Activated T-helper 2 cell treated with anti-CD3 and anti-CD28 coated beads, Interferon-gamma antibody, Interleukin-2, Interleukin-4, amounts not matched to agents 10 μg/mL and 5 μg/mL and 100 μg/mL, durations not matched to agents 14 hours and 24 hours and 36 hours (primary cell): ENCODE measurements around the gene RASD1. TPM values are rescaled to one million over a fixed set of nuclear protein-coding genes. Genes with fewer than 3 reads are reported as not detected.
"Not testable (repeated sequence)": the region's sequence is repeated elsewhere in the genome, so short reads cannot be mapped to it uniquely, and the experiment has no call there.

ENCODE experiments used
- DNase-seq: peaks from one replicate; pipeline ENCODE4 v3.0.0; 2021; ENCODE audit warnings: low spot score
- H3K27ac Mint-ChIP-seq: one replicate; pipeline ENCODE4 v1.8.0; 2021; ENCODE audit warnings: mixed read lengths
- H3K27me3 Mint-ChIP-seq: one replicate; pipeline ENCODE4 v1.8.0; 2021; ENCODE audit warnings: low read depth, mixed read lengths
- H3K36me3 Mint-ChIP-seq: one replicate; pipeline ENCODE4 v1.8.0; 2021; ENCODE audit warnings: low read depth, mixed read lengths
- H3K4me1 Mint-ChIP-seq: one replicate; pipeline ENCODE4 v1.8.0; 2021; ENCODE audit warnings: low read depth, mixed read lengths
- H3K4me3 Mint-ChIP-seq: one replicate; pipeline ENCODE4 v1.8.0; 2021; ENCODE audit warnings: low read depth, mild to moderate bottlenecking, moderate library complexity, mixed read lengths
- H3K9me3 Mint-ChIP-seq: one replicate; pipeline ENCODE4 v1.8.0; 2021; ENCODE audit warnings: mixed read lengths
- intact Hi-C: fragments of 100-400 bp; cut with micrococcal nuclease; formaldehyde crosslinking; loops from one replicate; pipeline ENCODE4 v1.15.1; 2023
- total RNA-seq: library from RNA; stranded (reverse); gene quantifications from 2 replicates; pipeline ENCODE4 v1.2.3, GENCODE V29; 2022

The RASD1 gene
- total RNA-seq, 1 donor from 2014 or later: 4.9 TPM

- peaks cover 30% of the 10 kb centered on the region for H3K36me3 Mint-ChIP-seq
- H3K27me3 Mint-ChIP-seq: peaks cover 17% of the 10 kb centered on the region
- DNase-seq: no peak
- H3K9me3 Mint-ChIP-seq: no peaks in the 10 kb centered on the region
- H3K27ac Mint-ChIP-seq: no peak overlapping the region
- H3K4me3 Mint-ChIP-seq: no peak overlapping the region
- peaks cover 8% of the 10 kb centered on the region for H3K4me1 Mint-ChIP-seq
- intact Hi-C loops: no loop called here
These were observed 1.7 kb downstream of the RASD1 start for GRCh38 chr17:17494499-17494869.

- H3K4me1 Mint-ChIP-seq: peaks cover 8% of the 10 kb centered on the region
- DNase-seq: no peak
- no peak overlapping the region for H3K4me3 Mint-ChIP-seq
- intact Hi-C loops: no loop called here
- H3K9me3 Mint-ChIP-seq: no peaks in the 10 kb centered on the region
- peaks cover 31% of the 10 kb centered on the region for H3K36me3 Mint-ChIP-seq
- H3K27me3 Mint-ChIP-seq: peaks cover 17% of the 10 kb centered on the region
- H3K27ac Mint-ChIP-seq: no peak overlapping the region
These were observed 2.2 kb downstream of the RASD1 start for GRCh38 chr17:17493986-17494466.

- H3K27me3 Mint-ChIP-seq: peaks cover 17% of the 10 kb centered on the region
- H3K27ac Mint-ChIP-seq: no peak overlapping the region
- peaks cover 34% of the 10 kb centered on the region for H3K36me3 Mint-ChIP-seq
- H3K4me1 Mint-ChIP-seq: peaks cover 8% of the 10 kb centered on the region
- H3K9me3 Mint-ChIP-seq: no peaks in the 10 kb centered on the region
- no peak overlapping the region for H3K4me3 Mint-ChIP-seq
- intact Hi-C loops: no loop called here
- no peak for DNase-seq
These were observed 2.8 kb downstream of the RASD1 start for GRCh38 chr17:17493249-17493985.

- Mint-ChIP-seq H3K27me3 (peaks cover 17% of the 10 kb centered on the region), H3K4me1 (peaks cover 12% of the 10 kb centered on the region), H3K4me3 (no peak overlapping the region), H3K36me3 (peaks cover 40% of the 10 kb centered on the region), H3K9me3 (no peaks in the 10 kb centered on the region), H3K27ac (no peak overlapping the region)
- intact Hi-C loops: no loop called here
- DNase-seq: no peak
These were observed 3.6 kb downstream of the RASD1 start for GRCh38 chr17:17492571-17492970.

- Mint-ChIP-seq H3K27me3 (peaks cover 17% of the 10 kb centered on the region), H3K27ac (no peak overlapping the region), H3K4me3 (no peak overlapping the region), H3K36me3 (peaks cover 45% of the 10 kb centered on the region), H3K9me3 (no peaks in the 10 kb centered on the region), H3K4me1 (peaks cover 8% of the 10 kb centered on the region)
- intact Hi-C loops: no loop called here
- DNase-seq: no peak
These were observed 4.1 kb downstream of the RASD1 start for GRCh38 chr17:17492085-17492484.

GRCh38 chr17:17491546-17491988 is 4.6 kb downstream of the RASD1 start:
- no peaks in the 10 kb centered on the region for H3K9me3 Mint-ChIP-seq
- intact Hi-C loops: no loop called here
- H3K4me3 Mint-ChIP-seq: no peak overlapping the region

GRCh38 chr17:17491031-17491471 is 5.1 kb downstream of the RASD1 start:
- H3K36me3 Mint-ChIP-seq: peaks cover 48% of the 10 kb centered on the region
- H3K27ac Mint-ChIP-seq: no peak overlapping the region
- H3K27me3 Mint-ChIP-seq: peaks cover 17% of the 10 kb centered on the region
- intact Hi-C loops: no loop called here
- no peak for DNase-seq
- H3K4me3 Mint-ChIP-seq: no peak overlapping the region
- H3K9me3 Mint-ChIP-seq: no peaks in the 10 kb centered on the region
- peaks cover 8% of the 10 kb centered on the region for H3K4me1 Mint-ChIP-seq

More at GRCh38 chr17:17491546-17491988, 4.6 kb downstream of the RASD1 start:
- Mint-ChIP-seq H3K27me3 (peaks cover 17% of the 10 kb centered on the region), H3K27ac (no peak overlapping the region), H3K4me1 (peaks cover 8% of the 10 kb centered on the region), H3K36me3 (peaks cover 48% of the 10 kb centered on the region)
- no peak for DNase-seq

- no peak for DNase-seq
- intact Hi-C loops: no loop called here
- H3K4me3 Mint-ChIP-seq: no peak overlapping the region
- peaks cover 11% of the 10 kb centered on the region for H3K4me1 Mint-ChIP-seq
- peaks cover 59% of the 10 kb centered on the region for H3K36me3 Mint-ChIP-seq
- H3K9me3 Mint-ChIP-seq: no peaks in the 10 kb centered on the region
- no peaks in the 10 kb centered on the region for H3K27me3 Mint-ChIP-seq
- no peak overlapping the region for H3K27ac Mint-ChIP-seq
These were observed 8.2 kb downstream of the RASD1 start for GRCh38 chr17:17487998-17488397.

- intact Hi-C loops, H3K4me3 Mint-ChIP-seq: not testable (repeated sequence)
These were observed 9.8 kb downstream of the RASD1 start for GRCh38 chr17:17486416-17486815.

GRCh38 chr17:17485420-17485819 is 10.8 kb downstream of the RASD1 start:
- no peaks in the 10 kb centered on the region for H3K9me3 Mint-ChIP-seq
- peaks cover 49% of the 10 kb centered on the region for H3K36me3 Mint-ChIP-seq
- intact Hi-C loops: no loop called here
- no peak overlapping the region for H3K4me3 Mint-ChIP-seq
- H3K4me1 Mint-ChIP-seq: peaks cover 29% of the 10 kb centered on the region
- H3K27me3 Mint-ChIP-seq: no peaks in the 10 kb centered on the region
- H3K27ac Mint-ChIP-seq: peak overlapping the region; percentile 60
- DNase-seq: no peak

More at GRCh38 chr17:17486416-17486815, 9.8 kb downstream of the RASD1 start:
- H3K9me3 Mint-ChIP-seq, DNase-seq, H3K27me3 Mint-ChIP-seq, H3K27ac Mint-ChIP-seq: not testable (repeated sequence)
- Mint-ChIP-seq H3K4me1 (peaks cover 20% of the 10 kb centered on the region), H3K36me3 (peaks cover 48% of the 10 kb centered on the region)

- Mint-ChIP-seq H3K9me3 (no peaks in the 10 kb centered on the region), H3K27me3 (no peaks in the 10 kb centered on the region), H3K27ac (peak overlapping the region; percentile 85), H3K4me1 (peaks cover 33% of the 10 kb centered on the region), H3K36me3 (peaks cover 47% of the 10 kb centered on the region), H3K4me3 (no peak overlapping the region)
- DNase-seq: no peak
- intact Hi-C loops: loop anchor here (1.0 kb wide), 1 partner anchor 12 kb away; the partner anchor contains the start of gene RASD1
These were observed 11.7 kb downstream of the RASD1 start for GRCh38 chr17:17484451-17484899.

GRCh38 chr17:17481860-17482259 is 14.3 kb downstream of the RASD1 start:
- Mint-ChIP-seq H3K27ac (no peak overlapping the region), H3K4me3 (no peak overlapping the region), H3K4me1 (peaks cover 44% of the 10 kb centered on the region), H3K9me3 (no peaks in the 10 kb centered on the region), H3K36me3 (peaks cover 31% of the 10 kb centered on the region), H3K27me3 (no peaks in the 10 kb centered on the region)
- DNase-seq: no peak
- intact Hi-C loops: no loop called here

- intact Hi-C loops: no loop called here
- Mint-ChIP-seq H3K9me3 (no peaks in the 10 kb centered on the region), H3K4me3 (no peak overlapping the region), H3K27ac (peak overlapping the region; percentile 55), H3K36me3 (peaks cover 27% of the 10 kb centered on the region), H3K4me1 (peaks cover 45% of the 10 kb centered on the region), H3K27me3 (no peaks in the 10 kb centered on the region)
- DNase-seq: no peak
These were observed 15.5 kb downstream of the RASD1 start for GRCh38 chr17:17480593-17481148.
